DND-41 (cell line): ENCODE results near the gene SHROOM3.

ENCODE experiments used
- ATAC-seq: fragments of 200-7000 bp; cut with Tn5 transposase; 3 replicates; pipeline ENCODE4 v1.9.1; 2021; ENCODE audit warnings: low read depth; ENCODE audit not compliant: insufficient read depth
- DNase-seq: peaks from one replicate; pipeline ENCODE4 v3.0.0-alpha.2; 2020
- H2AFZ ChIP-seq: 2 replicates; pipeline ENCODE4 v1.6.0; 2012; ENCODE audit warnings: low read depth, low read length
- H3K27ac ChIP-seq: 2 replicates; pipeline ENCODE4 v1.5.1; 2012; ENCODE audit warnings: low read length, inconsistent platforms
- H3K27me3 ChIP-seq: fragments of 200-600 bp; sonication (generic); 2 replicates; pipeline ENCODE4 v1.6.0; 2012; ENCODE audit warnings: low read length, mild to moderate bottlenecking, inconsistent platforms; ENCODE audit not compliant: insufficient read depth, poor library complexity
- H3K36me3 ChIP-seq: 2 replicates; pipeline ENCODE4 v1.5.1; 2012; ENCODE audit warnings: low read length, inconsistent platforms; ENCODE audit not compliant: insufficient read depth
- H3K4me1 ChIP-seq: 2 replicates; pipeline ENCODE4 v1.5.1; 2012; ENCODE audit warnings: mild to moderate bottlenecking, low read length; ENCODE audit not compliant: insufficient read depth
- H3K4me2 ChIP-seq: 2 replicates; pipeline ENCODE4 v1.6.0; 2012; ENCODE audit warnings: mild to moderate bottlenecking, moderate library complexity, low read length, inconsistent platforms; ENCODE audit not compliant: insufficient read depth
- H3K4me3 ChIP-seq, 2 experiments: fragments of 200-600 bp in 1 of 2; shearing (Covaris generic) in 1 of 2; 2 replicates each; pipeline ENCODE4 v1.5.1; 2012 to 2016; ENCODE audit warnings: inconsistent platforms in 2 of 2, low read length in 2 of 2, mild to moderate bottlenecking in 2 of 2, low read depth in 1 of 2, moderate library complexity in 1 of 2
- H3K79me2 ChIP-seq: 2 replicates; pipeline ENCODE4 v1.6.0; 2012; ENCODE audit warnings: low read length, inconsistent platforms; ENCODE audit not compliant: insufficient read depth
- H3K9ac ChIP-seq: 2 replicates; pipeline ENCODE4 v1.6.0; 2012; ENCODE audit warnings: low read depth, mild to moderate bottlenecking, inconsistent platforms, low read length, moderate library complexity
- H3K9me3 ChIP-seq: 2 replicates; pipeline ENCODE4 v1.5.1; 2012; ENCODE audit warnings: low read length, moderate library complexity, mild to moderate bottlenecking, inconsistent platforms; ENCODE audit not compliant: insufficient read depth, severe bottlenecking
- H4K20me1 ChIP-seq: 2 replicates; pipeline ENCODE4 v1.6.0; 2012; ENCODE audit warnings: low read length; ENCODE audit not compliant: insufficient read depth
- CTCF ChIP-seq: IDR thresholded peaks from 2 replicates; pipeline ENCODE4 v1.5.1; 2012; ENCODE audit warnings: borderline replicate concordance, low read length, moderate library complexity, mild to moderate bottlenecking; ENCODE audit not compliant: poor library complexity, severe bottlenecking; ENCODE audit errors: extremely low read depth
- EZH2 ChIP-seq: IDR thresholded peaks from 3 replicates; pipeline ENCODE4 v1.6.1; 2012; ENCODE audit warnings: borderline replicate concordance, low read depth, mild to moderate bottlenecking, moderate library complexity, low read length, inconsistent platforms; ENCODE audit not compliant: severe bottlenecking

Gene SHROOM3

GRCh38 chr4:76654084-76654483 lies 219.1 kb downstream of the SHROOM3 start:
- no peak for ATAC-seq
- H3K9me3 ChIP-seq, result no peaks in the 10 kb centered on the region

GRCh38 chr4:76654791-76655190 lies 219.8 kb downstream of the SHROOM3 start:
- Histone ChIP-seq H4K20me1 (no peaks in the 10 kb centered on the region), H3K4me2 (no peak overlapping the region), H3K27me3 (no peaks in the 10 kb centered on the region), H2AFZ (no peak overlapping the region), H3K9me3 (no peaks in the 10 kb centered on the region), H3K36me3 (no peaks in the 10 kb centered on the region), H3K4me1 (no peaks in the 10 kb centered on the region), H3K79me2 (no peaks in the 10 kb centered on the region), H3K4me3 (no peak overlapping the region), H3K27ac (no peak overlapping the region), H3K9ac (no peak overlapping the region)
- ATAC-seq, result no peak
- TF ChIP-seq EZH2 (no peak), CTCF (no peak)
- no peak for DNase-seq

More at GRCh38 chr4:76654084-76654483, 219.1 kb downstream of the SHROOM3 start:
- Histone ChIP-seq H2AFZ (no peak overlapping the region), H3K4me2 (no peak overlapping the region), H3K4me3 (no peak overlapping the region), H3K27ac (no peak overlapping the region), H3K79me2 (no peaks in the 10 kb centered on the region), H3K9ac (no peak overlapping the region), H3K36me3 (no peaks in the 10 kb centered on the region), H3K27me3 (no peaks in the 10 kb centered on the region), H4K20me1 (no peaks in the 10 kb centered on the region), H3K4me1 (no peaks in the 10 kb centered on the region)
- TF ChIP-seq EZH2 (no peak), CTCF (no peak)
- no peak for DNase-seq

- DNase-seq (no peak), ATAC-seq (no peak)
- Histone ChIP-seq H3K4me3 (no peak overlapping the region), H3K9ac (no peak overlapping the region), H2AFZ (no peak overlapping the region), H3K4me2 (no peak overlapping the region), H3K4me1 (no peaks in the 10 kb centered on the region), H3K27me3 (no peaks in the 10 kb centered on the region), H3K27ac (no peak overlapping the region), H3K79me2 (no peaks in the 10 kb centered on the region), H3K9me3 (no peaks in the 10 kb centered on the region), H3K36me3 (no peaks in the 10 kb centered on the region), H4K20me1 (no peaks in the 10 kb centered on the region)
- TF ChIP-seq EZH2, result no peak
- no peak for TF ChIP-seq CTCF
These were observed 220.8 kb downstream of the SHROOM3 start for GRCh38 chr4:76655566-76656479.
